Measurements from ENCODE around the gene CBLN2. TPM values are rescaled to one million over a fixed set of nuclear protein-coding genes. Genes with fewer than 3 reads are reported as not detected.

The CBLN2 gene
- total RNA-seq, result 3.5 to 3.7 TPM in 2 of 3 replicates, not detected in the other
- long read RNA-seq, partial matches to known transcripts, result 1 of 4 reads
- long read RNA-seq, other reads (novel, unspliced or antisense), result 1 of 4 reads

DNA sequence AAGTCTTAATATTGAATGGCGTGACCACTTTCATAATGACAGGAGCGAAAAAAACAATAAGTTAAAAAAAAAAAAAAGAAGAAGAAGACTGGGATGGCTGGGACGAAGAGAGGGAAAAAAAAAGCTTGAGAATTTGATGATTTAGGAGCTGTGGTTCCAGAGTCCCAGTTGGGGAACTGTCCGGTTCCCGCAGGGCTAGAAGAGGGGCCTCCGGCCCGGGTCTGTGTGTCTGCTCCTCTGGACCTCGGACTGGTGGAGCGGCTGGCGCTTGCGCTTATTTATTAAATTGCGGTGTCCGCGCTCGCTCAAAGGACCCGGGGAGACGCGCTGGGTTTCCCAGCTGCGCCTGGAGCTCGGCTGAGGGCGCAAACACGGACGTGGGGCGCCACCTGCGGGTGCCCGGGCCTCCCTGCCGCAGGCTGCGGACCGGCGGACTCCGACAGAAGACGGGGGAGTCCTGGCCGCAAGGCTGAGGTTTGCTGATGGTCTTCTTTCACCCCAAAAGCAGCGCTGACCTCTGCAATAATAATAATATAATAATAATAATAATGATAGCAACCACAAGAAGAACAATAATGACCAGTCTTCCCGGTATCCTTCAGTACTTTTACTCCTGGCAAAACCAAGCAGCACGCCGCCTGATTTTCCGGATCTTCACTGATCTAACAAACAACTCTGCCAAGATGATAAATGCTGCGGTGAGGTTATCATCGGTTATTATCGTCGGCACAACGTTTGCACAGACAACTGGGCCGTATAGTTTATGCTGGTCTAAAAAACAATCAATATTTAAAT, at the start of gene CBLN2:
TSS of gene CBLN2 (minus strand) at position 251 of the 795 bp plus-strand sequence. CDS start 2,182 bp downstream, outside the sequence.
- Mint-ChIP-seq H3K27ac (ENCODE audit: unreplicated experiment) (no peak within 1 kb of the TSS), H3K4me3 (ENCODE audit: unreplicated experiment) (peak within 1 kb of the TSS; percentile 65), H3K4me1 (ENCODE audit: low read depth) (peaks cover 19% of the 10 kb centered on the region)

DNA sequence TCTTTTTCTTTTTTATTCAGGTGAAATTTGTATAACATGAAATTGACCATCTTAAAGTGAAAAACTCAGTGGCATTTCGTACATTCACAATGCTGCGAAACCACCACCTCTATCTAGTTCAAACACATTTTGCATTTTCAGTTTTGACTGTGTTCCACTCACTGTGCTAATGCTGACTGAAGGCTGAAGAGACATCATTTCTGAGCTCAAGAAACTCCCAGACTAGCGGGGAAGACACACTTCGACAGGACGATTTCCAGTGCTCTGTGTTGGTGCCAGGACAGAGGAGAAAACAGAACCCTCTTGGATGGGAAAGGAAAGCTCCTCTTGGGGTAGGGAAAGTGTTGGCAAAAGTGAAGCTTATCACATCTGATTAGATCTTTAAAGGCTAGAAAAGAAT, 44.2 kb upstream of the CBLN2 start:
- Mint-ChIP-seq H3K4me1 (ENCODE audit: low read depth) (no peaks in the 10 kb centered on the region), H3K27ac (ENCODE audit: unreplicated experiment) (no peak overlapping the region), H3K4me3 (ENCODE audit: unreplicated experiment) (no peak overlapping the region), H3K9me3 (ENCODE audit: low read depth) (no peaks in the 10 kb centered on the region), H3K36me3 (ENCODE audit: low read depth) (no peaks in the 10 kb centered on the region), H3K27me3 (ENCODE audit: low read depth) (peaks cover 15% of the 10 kb centered on the region)
- TF ChIP-seq, protein P1, sequence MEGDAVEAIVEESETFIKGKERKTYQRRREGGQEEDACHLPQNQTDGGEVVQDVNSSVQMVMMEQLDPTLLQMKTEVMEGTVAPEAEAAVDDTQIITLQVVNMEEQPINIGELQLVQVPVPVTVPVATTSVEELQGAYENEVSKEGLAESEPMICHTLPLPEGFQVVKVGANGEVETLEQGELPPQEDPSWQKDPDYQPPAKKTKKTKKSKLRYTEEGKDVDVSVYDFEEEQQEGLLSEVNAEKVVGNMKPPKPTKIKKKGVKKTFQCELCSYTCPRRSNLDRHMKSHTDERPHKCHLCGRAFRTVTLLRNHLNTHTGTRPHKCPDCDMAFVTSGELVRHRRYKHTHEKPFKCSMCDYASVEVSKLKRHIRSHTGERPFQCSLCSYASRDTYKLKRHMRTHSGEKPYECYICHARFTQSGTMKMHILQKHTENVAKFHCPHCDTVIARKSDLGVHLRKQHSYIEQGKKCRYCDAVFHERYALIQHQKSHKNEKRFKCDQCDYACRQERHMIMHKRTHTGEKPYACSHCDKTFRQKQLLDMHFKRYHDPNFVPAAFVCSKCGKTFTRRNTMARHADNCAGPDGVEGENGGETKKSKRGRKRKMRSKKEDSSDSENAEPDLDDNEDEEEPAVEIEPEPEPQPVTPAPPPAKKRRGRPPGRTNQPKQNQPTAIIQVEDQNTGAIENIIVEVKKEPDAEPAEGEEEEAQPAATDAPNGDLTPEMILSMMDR (IDR thresholded peaks at IDR 0.05), result no peak
- no peak for DNase-seq (ENCODE audit: low spot score)

More for the DNA sequence above, at the start of gene CBLN2:
- Mint-ChIP-seq H3K27me3 (ENCODE audit: low read depth) (peaks cover 69% of the 10 kb centered on the region), H3K9me3 (ENCODE audit: low read depth) (no peaks in the 10 kb centered on the region), H3K36me3 (ENCODE audit: low read depth) (no peaks in the 10 kb centered on the region)
- DNase-seq (ENCODE audit: low spot score), result peak; percentile 86
- TF ChIP-seq, protein P1 (IDR thresholded peaks at IDR 0.05), result peak; percentile 84

DNA sequence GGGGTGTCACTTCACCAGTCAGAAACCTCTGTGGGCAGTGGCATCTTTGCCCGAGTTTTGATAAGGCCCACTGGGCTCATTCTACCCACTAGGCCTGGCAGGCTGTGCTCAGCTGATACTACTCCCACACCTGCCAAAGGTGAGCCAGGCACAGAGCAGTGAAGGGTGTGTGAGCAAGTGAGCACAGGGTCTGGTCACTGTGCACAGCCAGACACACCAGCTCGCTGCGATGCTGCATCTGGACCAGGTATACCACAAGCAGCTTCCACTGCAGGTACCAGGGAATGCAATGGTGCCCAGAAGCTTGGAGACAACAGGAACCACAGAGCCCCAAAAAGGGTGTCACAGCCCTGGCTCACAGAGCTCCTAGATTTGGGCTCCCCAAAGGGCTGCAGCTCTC, 40.6 kb upstream of the CBLN2 start:
- Mint-ChIP-seq H3K4me1 (ENCODE audit: low read depth) (no peaks in the 10 kb centered on the region), H3K4me3 (ENCODE audit: unreplicated experiment) (no peak overlapping the region), H3K9me3 (ENCODE audit: low read depth) (no peaks in the 10 kb centered on the region), H3K27me3 (ENCODE audit: low read depth) (peaks cover 10% of the 10 kb centered on the region), H3K36me3 (ENCODE audit: low read depth) (no peaks in the 10 kb centered on the region), H3K27ac (ENCODE audit: unreplicated experiment) (no peak overlapping the region)
- TF ChIP-seq, protein P1 (IDR thresholded peaks at IDR 0.05), result no peak
- DNase-seq (ENCODE audit: low spot score), result no peak

DNA sequence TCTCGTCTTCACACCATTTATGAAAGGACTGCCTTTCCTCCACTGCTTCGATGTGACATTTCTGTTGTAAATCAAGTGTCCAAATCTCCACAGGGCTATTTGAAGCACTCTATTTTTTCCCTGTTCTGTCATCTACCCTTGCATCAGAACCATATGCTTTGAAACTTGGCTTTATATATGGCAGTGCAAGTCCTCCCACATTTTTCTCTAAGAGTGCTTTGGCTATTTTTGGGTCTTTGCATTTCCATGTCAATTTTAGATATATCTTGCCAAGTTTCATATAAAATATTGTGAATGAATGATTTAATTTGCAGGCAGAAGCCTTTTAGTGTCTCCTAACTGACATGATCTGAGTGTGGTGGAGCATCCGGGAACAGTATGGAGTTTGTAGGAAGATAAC, 37.8 kb upstream of the CBLN2 start:
- TF ChIP-seq, protein P1 (IDR thresholded peaks at IDR 0.05), result no peak
- H3K9me3 Mint-ChIP-seq (ENCODE audit: low read depth), result no peaks in the 10 kb centered on the region
- H3K27ac Mint-ChIP-seq (ENCODE audit: unreplicated experiment), result no peak overlapping the region
- H3K4me3 Mint-ChIP-seq (ENCODE audit: unreplicated experiment), result no peak overlapping the region
- no peaks in the 10 kb centered on the region for H3K36me3 Mint-ChIP-seq (ENCODE audit: low read depth)
- peaks cover 6% of the 10 kb centered on the region for H3K27me3 Mint-ChIP-seq (ENCODE audit: low read depth)
- no peak for DNase-seq (ENCODE audit: low spot score)
- H3K4me1 Mint-ChIP-seq (ENCODE audit: low read depth), result no peaks in the 10 kb centered on the region

DNA sequence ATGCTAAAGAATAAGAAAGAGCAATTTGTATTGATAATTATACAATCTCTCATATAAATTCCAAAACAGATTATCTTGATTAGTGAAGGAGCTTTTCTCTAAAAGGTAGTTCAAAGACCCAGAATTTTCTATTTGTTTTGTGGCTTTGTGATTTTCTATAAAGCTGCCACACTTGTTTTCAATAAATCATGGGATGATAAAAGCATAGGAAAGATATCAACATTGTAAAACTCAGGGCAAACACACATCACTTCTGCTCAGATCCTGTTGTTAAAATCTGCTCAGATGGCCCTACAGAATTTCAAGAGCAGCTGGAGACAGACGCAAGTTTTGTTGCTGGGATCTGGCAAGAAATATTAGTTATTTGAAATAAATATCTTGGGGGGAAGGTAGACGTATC, 28.8 kb upstream of the CBLN2 start:
- H3K4me3 Mint-ChIP-seq (ENCODE audit: unreplicated experiment), result no peak overlapping the region
- H3K4me1 Mint-ChIP-seq (ENCODE audit: low read depth), result no peaks in the 10 kb centered on the region
- no peaks in the 10 kb centered on the region for H3K9me3 Mint-ChIP-seq (ENCODE audit: low read depth)
- no peaks in the 10 kb centered on the region for H3K36me3 Mint-ChIP-seq (ENCODE audit: low read depth)
- TF ChIP-seq, protein P1 (IDR thresholded peaks at IDR 0.05), result no peak
- no peak for DNase-seq (ENCODE audit: low spot score)
- H3K27ac Mint-ChIP-seq (ENCODE audit: unreplicated experiment), result no peak overlapping the region
- H3K27me3 Mint-ChIP-seq (ENCODE audit: low read depth), result peaks cover 40% of the 10 kb centered on the region

Measured in chondrocyte (in vitro differentiated cells).